HG03442 (cell line): Measurements from ENCODE around the gene PTGDR2.

Source experiments
- ATAC-seq: cut with Tn5 transposase; IDR thresholded peaks from one replicate; pipeline ENCODE4 v1.9.1; 2021; ENCODE audit warnings: mild to moderate bottlenecking, moderate library complexity; ENCODE audit not compliant: unreplicated experiment

PTGDR2 gene

GRCh38 chr11:60859616-60860250 is 4.0 kb upstream of the PTGDR2 start:
- no peak for ATAC-seq

GRCh38 chr11:60858731-60859464 is 3.1 kb upstream of the PTGDR2 start:
- no peak for ATAC-seq

GRCh38 chr11:60858236-60858635 is 2.5 kb upstream of the PTGDR2 start:
- ATAC-seq: no peak

GRCh38 chr11:60857378-60858232 is 1.9 kb upstream of the PTGDR2 start:
- ATAC-seq: no peak

GRCh38 chr11:60854847-60855725 is 664 bp downstream of the PTGDR2 start:
- no peak for ATAC-seq

- ATAC-seq: no peak
Observed at GRCh38 chr11:60854140-60854846, 1.5 kb downstream of the PTGDR2 start.

GRCh38 chr11:60852982-60853950 is 2.5 kb downstream of the PTGDR2 start:
- no peak for ATAC-seq

- no peak for ATAC-seq
Observed at GRCh38 chr11:60852117-60852981, 3.4 kb downstream of the PTGDR2 start.

- ATAC-seq: no peak
Observed at GRCh38 chr11:60851327-60852104, 4.2 kb downstream of the PTGDR2 start.

GRCh38 chr11:60849641-60850520 is 5.9 kb downstream of the PTGDR2 start:
- ATAC-seq: no peak

GRCh38 chr11:60848714-60849151 is 7.0 kb downstream of the PTGDR2 start:
- no peak for ATAC-seq

- ATAC-seq: no peak
Observed at GRCh38 chr11:60847896-60848295, 7.9 kb downstream of the PTGDR2 start.

GRCh38 chr11:60847281-60847680 is 8.5 kb downstream of the PTGDR2 start:
- no peak for ATAC-seq

GRCh38 chr11:60845338-60845737 is 10.4 kb downstream of the PTGDR2 start:
- no peak for ATAC-seq

GRCh38 chr11:60844870-60845221 is 10.9 kb downstream of the PTGDR2 start:
- ATAC-seq: no peak
